GM12878 (cell line): ENCODE results near the gene STXBP2. TPM values are rescaled to one million over a fixed set of nuclear protein-coding genes. Genes with fewer than 3 reads are reported as not detected.

Experiments used
- ATAC-seq: fragments of 200-7000 bp; cut with Tn5 transposase; 3 replicates; pipeline ENCODE4 v1.9.1; 2020; ENCODE audit warnings: mild to moderate bottlenecking, moderate library complexity
- BruUV-seq: library from RNA; stranded (reverse); fragments of 400-500 nt; replicated peaks from 2 replicates; lab custom pipeline; 2021; lab: Mats Ljungman, UMichigan
- CTCF ChIA-PET: fragments of 300-600 bp; sonication (Branson Sonifier 250); formaldehyde crosslinking; extraction: SDS; loops from one replicate; lab custom pipeline; 2021; ENCODE audit warnings: inconsistent platforms; lab: Yijun Ruan, JAX
- POLR2A ChIA-PET: fragments of 350-600 bp; formaldehyde crosslinking; extraction: SDS; loops from one replicate; lab custom pipeline; 2021; ENCODE audit warnings: inconsistent platforms; lab: Charles Lee
- RAD21 ChIA-PET: fragments of 300-600 bp; sonication (Branson Sonifier 250); formaldehyde crosslinking; loops from one replicate; lab custom pipeline; 2023; ENCODE audit warnings: antibody characterized with exemption; ENCODE audit not compliant: unreplicated experiment; lab: Charles Lee
- SMC1A ChIA-PET: fragments of 300-600 bp; sonication (Branson Sonifier 250); formaldehyde crosslinking; loops from one replicate; lab custom pipeline; 2023; ENCODE audit not compliant: unreplicated experiment, uncharacterized antibody; lab: Charles Lee
- DNase-seq: peaks from one replicate; pipeline ENCODE4 v3.0.0-alpha.2; 2011; ENCODE audit warnings: low read depth, low spot score
- FAIRE-seq: peaks from 3 replicates; lab custom pipeline; 2011; peaks lifted over from hg19 to GRCh38; lab: Jason Lieb, UNC
- H2AFZ ChIP-seq: 2 replicates; pipeline ENCODE4 v1.6.0; 2011; ENCODE audit warnings: low read depth, low read length, control low read depth; ENCODE audit not compliant: control insufficient read depth
- H3K27ac ChIP-seq: 2 replicates; pipeline ENCODE4 v1.5.1; 2011; ENCODE audit warnings: control low read depth; ENCODE audit not compliant: control insufficient read depth, insufficient read depth
- H3K27me3 ChIP-seq, 2 experiments: replicated peaks in 1 of 2; 2 replicates each; pipeline versions ENCODE4 v1.6.0 to v1.6.1; 2011; ENCODE audit warnings: low read length in 1 of 2; ENCODE audit not compliant: control insufficient read depth in 2 of 2, insufficient read depth in 2 of 2
- H3K36me3 ChIP-seq, 2 experiments: 2 replicates each; pipeline ENCODE4 v1.5.1; 2011; ENCODE audit warnings: low read length in 1 of 2; ENCODE audit not compliant: control insufficient read depth in 2 of 2, insufficient read depth in 2 of 2
- H3K4me1 ChIP-seq: 2 replicates; pipeline ENCODE4 v1.6.1; 2011; ENCODE audit warnings: mild to moderate bottlenecking, low read length, moderate library complexity, mixed read lengths; ENCODE audit not compliant: control insufficient read depth, insufficient read depth
- H3K4me2 ChIP-seq: 2 replicates; pipeline ENCODE4 v1.6.0; 2011; ENCODE audit warnings: control low read depth; ENCODE audit not compliant: control insufficient read depth, insufficient read depth
- H3K4me3 ChIP-seq: fragments of 200-600 bp; sonication (generic); 2 replicates; pipeline ENCODE4 v1.5.1; 2016
- H3K79me2 ChIP-seq: 2 replicates; pipeline ENCODE4 v1.6.0; 2011; ENCODE audit warnings: low read length; ENCODE audit not compliant: control insufficient read depth, insufficient read depth
- H3K9ac ChIP-seq: 2 replicates; pipeline ENCODE4 v1.8.0; 2011; ENCODE audit warnings: low read length, control low read depth, mixed read lengths; ENCODE audit not compliant: control insufficient read depth, insufficient read depth
- H3K9me3 ChIP-seq: replicated peaks from 3 replicates; pipeline ENCODE4 v1.5.1; 2011; ENCODE audit warnings: mild to moderate bottlenecking, low read length; ENCODE audit not compliant: control insufficient read depth, insufficient read depth
- H4K20me1 ChIP-seq: 2 replicates; pipeline ENCODE4 v1.6.0; 2011; ENCODE audit not compliant: control insufficient read depth, insufficient read depth
- HSF1 ChIP-seq: fragments of 150-350 bp; IDR thresholded peaks from 2 replicates; pipeline ENCODE4 v1.6.1; 2014; ENCODE audit warnings: mild to moderate bottlenecking, low read depth, low read length
- IRF3 ChIP-seq: fragments of 450-650 bp; IDR thresholded peaks from 2 replicates; pipeline ENCODE4 v1.6.1; 2014; ENCODE audit warnings: mild to moderate bottlenecking
- MLLT1 ChIP-seq: fragments of 450-650 bp; IDR thresholded peaks from 2 replicates; pipeline ENCODE4 v1.6.1; 2016; ENCODE audit warnings: mild to moderate bottlenecking
- MXI1 ChIP-seq: fragments of 150-350 bp; IDR thresholded peaks from 2 replicates; pipeline ENCODE4 v1.6.1; 2011; ENCODE audit warnings: low read depth, mild to moderate bottlenecking, inconsistent platforms, low read length, improper control_type of control experiment
- POLR2AphosphoS5 ChIP-seq: IDR thresholded peaks from 2 replicates; pipeline ENCODE4 v1.6.1; 2011; ENCODE audit warnings: mild to moderate bottlenecking, low read length, inconsistent platforms
- REST ChIP-seq: IDR thresholded peaks from 2 replicates; pipeline ENCODE4 v1.6.1; 2012; ENCODE audit warnings: mild to moderate bottlenecking, low read depth, low read length
- SRF ChIP-seq, 2 experiments: IDR thresholded peaks; 2 replicates each; pipeline ENCODE4 v1.6.1; 2011; ENCODE audit warnings: low read depth in 2 of 2, low read length in 2 of 2, mild to moderate bottlenecking in 1 of 2, moderate library complexity in 1 of 2
- WGBS: methylation state at CpG from one replicate; pipeline ENCODE4 v1.1.6; 2016; ENCODE audit warnings: low lambda C conversion rate; ENCODE audit not compliant: insufficient replicate concordance, insufficient coverage; ENCODE audit errors: missing lambda C conversion rate; 5-methylcytosine and 5-hydroxymethylcytosine counted together
- in situ Hi-C: fragments of 300-500 bp; cut with MboI; formaldehyde crosslinking; loops from 9 replicates; pipeline ENCODE4 v1.14.3; 2018; ENCODE audit warnings: mixed read lengths
- intact Hi-C: fragments of 100-400 bp; cut with micrococcal nuclease; formaldehyde crosslinking; loops from one replicate; pipeline ENCODE4 v1.14.2; 2022; ENCODE audit not compliant: unreplicated experiment
- polyA plus RNA-seq, 11 experiments: library from polyadenylated mRNA; depleted of rRNA in 4 of 11; unstranded in 6 of 11; stranded (reverse) in 5 of 11; fragments of >200 nt; fragmentation: Nextera tagmentation in 4 of 11; fragmentation: Illumina TruSeq in 1 of 11; extraction: Ambion mirVana in 4 of 11; extraction: Trizol in 1 of 11; gene quantifications; 1 replicate in 1 of 11; 2 replicates in 10 of 11; pipeline versions ENCODE4 v1.2.1 to v1.2.3, GENCODE V29; 2011 to 2016; ENCODE audit warnings: inconsistent platforms in 2 of 11, missing spikeins in 2 of 11, low read depth in 1 of 11
- total RNA-seq, 4 experiments: library from RNA; depleted of rRNA in 3 of 4; stranded (reverse); fragments of >200 nt in 3 of 4; fragmentation: Illumina TruSeq in 1 of 4; extraction: Trizol in 1 of 4; gene quantifications; 2 replicates each; pipeline versions ENCODE4 v1.2.1 to v1.2.3, GENCODE V29; 2013 to 2021

The STXBP2 gene
- total and polyA plus RNA-seq, 10 of the 15 experiments (the other 5 are each of a cell fraction or from before 2014, with no cell fraction given): 2.6 to 111 (median 61.4) TPM

GRCh38 chr19:7624810-7625209, 12.1 kb upstream of the STXBP2 start (continued):
- TF ChIP-seq REST: no peak
- TF ChIP-seq IRF3: no peak
- no peak for TF ChIP-seq SRF (IDR thresholded peaks at IDR 0.05; ENCODE audit: low read depth in 2 of 2, low read length in 2 of 2)

- no peak overlapping the region for H3K4me3 ChIP-seq
- DNase-seq (no peak), ATAC-seq (no peak), FAIRE-seq (no peak)
- peaks cover 13% of the 10 kb centered on the region for H3K4me1 ChIP-seq
- 97% methylated on average over 34 of the region's 34 CpGs for WGBS
- TF ChIP-seq POLR2AphosphoS5: 0 out of 2 replicates have a peak, but pooled peaks have one; percentile 4
- 0 out of 2 replicates have a peak, but pooled peaks have one; percentile 20 for TF ChIP-seq MLLT1
- TF ChIP-seq HSF1: no peak
- TF ChIP-seq MXI1: no peak
- no peaks in the 10 kb centered on the region for H4K20me1 ChIP-seq
- H3K27me3 ChIP-seq: no peaks in the 10 kb centered on the region
- H2AFZ ChIP-seq: no peak overlapping the region
- in situ Hi-C loops: no loop called here
- no TSS peak for BruUV-seq
- H3K27ac ChIP-seq: no peak overlapping the region
- SMC1A ChIA-PET: no interaction called here
- peaks cover 41% of the 10 kb centered on the region for H3K79me2 ChIP-seq
- peaks cover 7 to 19% of the 10 kb centered on the region in 2 experiments; a peak in 3 of 4 replicates for H3K36me3 ChIP-seq
- CTCF ChIA-PET: no interaction called here
- RAD21 ChIA-PET: no interaction called here
- intact Hi-C loops: no loop called here
- POLR2A ChIA-PET: interaction anchor here (0.7 kb wide), 3 partner anchors 19 to 58 kb away, joined by 3 to 5 read pairs (median 4); no protein-coding TSS in a partner anchor
- H3K4me2 ChIP-seq: no peak overlapping the region
- no peak overlapping the region for H3K9ac ChIP-seq
- no peaks in the 10 kb centered on the region for H3K9me3 ChIP-seq
Observed at GRCh38 chr19:7625763-7626372, 11.0 kb upstream of the STXBP2 start.
